Measurements from ENCODE around the gene TBX6. TPM values are rescaled to one million over a fixed set of nuclear protein-coding genes. Genes with fewer than 3 reads are reported as not detected.

The TBX6 gene
- total and polyA plus RNA-seq, 2 of the 4 experiments (the other 2 are of a cell fraction): 0.10 TPM; not detected in 1

- Histone ChIP-seq H3K4me1 (ENCODE audit: control insufficient read depth, insufficient read depth, low read length) (no peaks in the 10 kb centered on the region), H3K79me1 (ENCODE audit: low read depth in 1 of 2, low read length in 2 of 2) (no peaks in the 10 kb centered on the region), H3K27ac (ENCODE audit: insufficient read depth, low read length) (no peak overlapping the region), H3K4me2 (ENCODE audit: low read depth, low read length) (no peak overlapping the region), H4K5ac (ENCODE audit: low read depth, low read length) (no peak overlapping the region), H2AFZ (replicated peaks; ENCODE audit: low read length, poor library complexity) (no peak overlapping the region), H2BK20ac (ENCODE audit: low read depth, low read length) (no peak overlapping the region), H4K20me1 (ENCODE audit: insufficient read depth, low read length) (no peaks in the 10 kb centered on the region), H3K27me3 (ENCODE audit: control insufficient read depth, insufficient read depth, low read length) (no peaks in the 10 kb centered on the region), H3K9me1 (ENCODE audit: insufficient read depth, low read length) (no peaks in the 10 kb centered on the region), H3K18ac (ENCODE audit: low read depth, low read length) (no peak overlapping the region), H4K91ac (ENCODE audit: insufficient read depth, low read depth, low read length) (no peak overlapping the region), H2AK5ac (ENCODE audit: low read depth, low read length) (no peak overlapping the region), H3K4ac (ENCODE audit: low read depth, low read length) (no peak overlapping the region), H2AK9ac (replicated peaks; ENCODE audit: low read depth, low read length, poor library complexity) (no peak overlapping the region), H3K9ac (ENCODE audit: low read depth, low read length) (no peak overlapping the region), H3K23ac (ENCODE audit: low read depth, low read length) (no peak overlapping the region), H2BK15ac (ENCODE audit: low read depth, low read length) (no peak overlapping the region), H3K14ac (replicated peaks; ENCODE audit: low read depth, low read length) (no peak overlapping the region), H3K9me3 (ENCODE audit: control insufficient read depth, insufficient read depth, low read length) (no peaks in the 10 kb centered on the region), H3K56ac (ENCODE audit: extremely low read depth, insufficient read depth, low read length) (no peak overlapping the region), H2BK120ac (ENCODE audit: low read depth, low read length) (no peak overlapping the region), H3K4me3 (ENCODE audit: insufficient read depth, low read depth, low read length) (no peak overlapping the region), H2BK5ac (ENCODE audit: low read depth, low read length, poor library complexity, severe bottlenecking) (no peak overlapping the region), H3K36me3 (ENCODE audit: control insufficient read depth, insufficient read depth, low read length) (peaks cover 25% of the 10 kb centered on the region), H4K8ac (ENCODE audit: low read depth in 2 of 2, low read length in 2 of 2) (no peak overlapping the region)
- intact Hi-C loops (cut with micrococcal nuclease) (no loop called here), dilution Hi-C loops (cut with HindIII; ENCODE audit: low sequenced_read_pairs, unreplicated experiment) (no loop called here), in situ Hi-C loops (cut with MboI; ENCODE audit: low sequenced_read_pairs) (no loop called here)
- CTCF ChIA-PET: no interaction called here
- POLR2A ChIA-PET (ENCODE audit: unreplicated experiment): interaction anchor here (0.5 kb wide), 1 partner anchor 11 kb away, joined by 7 read pairs; no protein-coding TSS in a partner anchor
- ATAC-seq (ENCODE audit: low read depth) (no peak), DNase-seq (no peak)
- no TSS peak for BruUV-seq (replicated peaks)
- WGBS, 2 experiments (ENCODE audit: extremely low coverage in 2 of 2, insufficient read length in 1 of 2): 80% methylated on average over 1 of the region's 4 CpGs; no CpG with 5 or more reads in 1 of the 2 experiments
- TF ChIP-seq BHLHE40 (IDR thresholded peaks at IDR 0.05; ENCODE audit: low read depth, low read length): no peak
These were observed 12.4 kb upstream of the TBX6 start for GRCh38 chr16:30104090-30104489.
